GM13976 (cell line): ENCODE results near the gene OR6K6.

Experiments
- DNase-seq: peaks from one replicate; pipeline ENCODE4 v3.0.0; 2012; ENCODE audit warnings: low spot score
- in situ Hi-C: fragments of 300-500 bp; cut with MboI; formaldehyde crosslinking; loops from one replicate; pipeline ENCODE4 v1.12.0; 2022; ENCODE audit warnings: low sequenced_read_pairs, mixed read lengths, inconsistent platforms; ENCODE audit not compliant: unreplicated experiment
- TF ChIP-seq, protein P1 (sequence below): IDR thresholded peaks from 2 replicates; pipeline ENCODE4 v1.5.1; 2012; ENCODE audit warnings: borderline replicate concordance, mild to moderate bottlenecking; ENCODE audit not compliant: insufficient read depth; ENCODE audit errors: extremely low read depth, missing control alignments, control extremely low read depth

OR6K6 gene

DNA sequence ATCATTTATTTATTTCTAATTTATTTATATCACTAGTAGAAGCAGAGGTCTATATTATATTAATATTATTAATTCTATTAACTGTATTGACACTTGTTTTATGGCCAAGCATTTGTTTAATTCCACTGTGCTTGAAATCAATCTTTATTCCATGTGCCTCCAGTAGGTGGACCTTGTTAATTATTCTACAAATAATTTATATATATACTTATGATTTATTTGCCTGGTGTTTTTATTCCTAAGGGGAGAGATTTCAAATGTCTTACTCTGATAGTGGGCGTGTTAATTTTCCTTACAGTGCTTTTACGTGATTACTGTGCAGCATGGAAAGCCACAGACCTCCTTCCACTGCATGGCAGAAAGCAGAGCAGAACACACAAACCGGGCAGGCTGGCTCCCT is 44.0 kb downstream of the OR6K6 start:
- DNase-seq: no peak
- in situ Hi-C loops: no loop called here
- TF ChIP-seq, protein P1, sequence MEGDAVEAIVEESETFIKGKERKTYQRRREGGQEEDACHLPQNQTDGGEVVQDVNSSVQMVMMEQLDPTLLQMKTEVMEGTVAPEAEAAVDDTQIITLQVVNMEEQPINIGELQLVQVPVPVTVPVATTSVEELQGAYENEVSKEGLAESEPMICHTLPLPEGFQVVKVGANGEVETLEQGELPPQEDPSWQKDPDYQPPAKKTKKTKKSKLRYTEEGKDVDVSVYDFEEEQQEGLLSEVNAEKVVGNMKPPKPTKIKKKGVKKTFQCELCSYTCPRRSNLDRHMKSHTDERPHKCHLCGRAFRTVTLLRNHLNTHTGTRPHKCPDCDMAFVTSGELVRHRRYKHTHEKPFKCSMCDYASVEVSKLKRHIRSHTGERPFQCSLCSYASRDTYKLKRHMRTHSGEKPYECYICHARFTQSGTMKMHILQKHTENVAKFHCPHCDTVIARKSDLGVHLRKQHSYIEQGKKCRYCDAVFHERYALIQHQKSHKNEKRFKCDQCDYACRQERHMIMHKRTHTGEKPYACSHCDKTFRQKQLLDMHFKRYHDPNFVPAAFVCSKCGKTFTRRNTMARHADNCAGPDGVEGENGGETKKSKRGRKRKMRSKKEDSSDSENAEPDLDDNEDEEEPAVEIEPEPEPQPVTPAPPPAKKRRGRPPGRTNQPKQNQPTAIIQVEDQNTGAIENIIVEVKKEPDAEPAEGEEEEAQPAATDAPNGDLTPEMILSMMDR: no peak

DNA sequence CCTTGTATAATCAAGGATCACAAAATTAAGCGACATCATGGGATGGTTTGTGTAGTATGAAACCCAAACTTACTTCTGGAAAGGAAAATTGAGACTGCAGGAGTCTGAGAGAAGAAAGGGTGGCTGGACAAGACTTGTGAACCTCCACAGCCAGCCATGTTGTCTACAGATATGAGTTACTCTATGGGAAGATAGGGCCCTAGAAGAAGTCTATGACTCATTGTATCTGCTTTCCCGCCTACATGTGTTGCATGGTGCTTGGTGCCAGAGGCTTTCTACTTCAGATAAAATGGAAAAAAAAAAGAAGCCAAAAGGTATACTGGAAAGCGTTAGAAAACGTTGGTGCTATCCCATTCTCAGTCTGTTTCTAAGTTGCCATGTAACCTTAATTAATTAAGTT is 45.2 kb downstream of the OR6K6 start:
- in situ Hi-C loops: loop anchor here (10.0 kb wide), 1 partner anchor 195 kb away; no protein-coding TSS in a partner anchor

DNA sequence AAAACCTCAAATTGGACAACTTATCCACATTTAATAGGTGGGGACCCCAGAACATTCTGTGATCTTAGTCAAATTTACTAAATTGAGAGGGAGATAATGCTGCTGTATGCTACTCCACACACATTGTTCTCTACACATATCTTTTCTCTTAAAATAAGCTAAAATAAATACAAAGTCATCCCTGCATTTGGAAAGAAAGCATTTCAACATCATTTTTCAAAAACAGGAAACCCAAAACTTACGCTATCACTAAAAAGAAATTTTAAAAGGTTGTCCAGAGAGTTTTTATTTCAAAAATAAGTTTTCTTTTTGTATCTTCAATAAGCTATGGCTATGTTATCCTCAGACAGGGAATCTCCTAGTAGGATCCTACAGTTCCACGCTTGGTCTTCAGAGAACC is 46.0 kb downstream of the OR6K6 start:
- TF ChIP-seq, protein P1: no peak

More for the DNA sequence above, 45.2 kb downstream of the OR6K6 start:
- TF ChIP-seq, protein P1: no peak
- no peak for DNase-seq

DNA sequence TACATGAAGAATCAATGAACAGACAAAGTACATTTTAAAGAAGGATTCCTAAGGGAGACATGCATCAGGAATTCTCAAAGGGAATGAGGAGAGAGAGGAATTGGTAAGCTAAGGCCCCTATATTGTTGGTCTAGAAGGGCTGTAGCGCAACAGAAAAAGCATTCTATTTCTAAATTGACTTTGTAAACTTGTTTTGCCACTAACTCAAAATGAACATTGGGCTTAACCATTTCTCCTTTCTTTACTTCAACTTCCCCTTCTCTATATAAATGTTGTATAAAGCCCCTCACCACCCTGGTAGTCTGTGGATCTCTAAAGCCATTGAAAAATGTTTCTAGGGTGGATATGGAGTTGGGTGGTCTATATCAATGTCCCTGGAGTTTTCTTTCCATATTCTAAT is 46.9 kb downstream of the OR6K6 start:
- in situ Hi-C loops: loop anchor here (10.0 kb wide), 1 partner anchor 193 kb away; no protein-coding TSS in a partner anchor
- TF ChIP-seq, protein P1: no peak
- DNase-seq: no peak

More for the DNA sequence above, 46.0 kb downstream of the OR6K6 start:
- no peak for DNase-seq
- in situ Hi-C loops: loop anchor here (10.0 kb wide), 1 partner anchor 194 kb away; no protein-coding TSS in a partner anchor

DNA sequence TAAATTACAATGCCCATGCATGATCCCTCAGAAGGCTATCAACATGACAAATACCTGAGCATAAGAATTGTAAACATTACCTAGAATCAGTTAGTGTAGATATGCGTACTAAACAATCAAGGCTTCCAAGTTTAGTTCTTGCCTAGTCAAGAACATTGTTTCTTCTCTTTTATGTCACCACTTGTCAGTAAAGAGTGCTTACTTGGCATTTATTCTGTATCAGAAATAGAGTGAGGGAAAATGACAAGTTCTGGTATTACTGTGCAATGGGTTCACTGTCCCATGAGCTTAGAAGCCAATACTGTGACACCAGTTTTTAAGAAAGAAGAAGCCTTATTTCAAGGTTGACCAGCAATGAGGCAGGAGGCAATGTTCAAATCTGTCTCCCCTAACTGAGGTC is 49.2 kb downstream of the OR6K6 start:
- in situ Hi-C loops: loop anchor here (10.0 kb wide), 1 partner anchor 191 kb away; no protein-coding TSS in a partner anchor
- TF ChIP-seq, protein P1: no peak
- no peak for DNase-seq
